H9 (cell line): Measurements from ENCODE around the gene NFATC1. TPM values are rescaled to one million over a fixed set of nuclear protein-coding genes. Genes with fewer than 3 reads are reported as not detected.

ENCODE experiments used
- DNase-seq: peaks from one replicate; pipeline ENCODE4 v3.0.0-alpha.2; 2017
- H2AFZ ChIP-seq: one replicate; pipeline ENCODE4 v1.6.1; 2013; ENCODE audit warnings: mild to moderate bottlenecking, low read length, control low read depth, moderate library complexity
- H2AK5ac ChIP-seq: 2 replicates; pipeline ENCODE4 v1.6.1; 2013; ENCODE audit warnings: low read length, control low read depth, mixed read lengths; ENCODE audit not compliant: insufficient read length
- H2BK120ac ChIP-seq: one replicate; pipeline ENCODE4 v1.6.1; 2013; ENCODE audit warnings: low read depth, mild to moderate bottlenecking, low read length, control low read depth, inconsistent platforms; ENCODE audit not compliant: poor library complexity, severe bottlenecking
- H2BK12ac ChIP-seq: 2 replicates; pipeline ENCODE4 v1.6.1; 2013; ENCODE audit warnings: low read length, control low read depth, mixed read lengths, low read depth; ENCODE audit not compliant: insufficient read length
- H2BK15ac ChIP-seq: 2 replicates; pipeline ENCODE4 v1.6.1; 2013; ENCODE audit warnings: low read depth, low read length, control low read depth
- H2BK20ac ChIP-seq: one replicate; pipeline ENCODE4 v1.6.1; 2013; ENCODE audit warnings: low read depth, mild to moderate bottlenecking, low read length, control low read depth, inconsistent platforms; ENCODE audit not compliant: poor library complexity, severe bottlenecking
- H2BK5ac ChIP-seq: 2 replicates; pipeline ENCODE4 v1.6.1; 2013; ENCODE audit warnings: low read length, control low read depth, mixed read lengths; ENCODE audit not compliant: insufficient read length
- H3K14ac ChIP-seq: 2 replicates; pipeline ENCODE4 v1.6.1; 2013; ENCODE audit warnings: low read length, control low read depth; ENCODE audit not compliant: insufficient read depth
- H3K18ac ChIP-seq: 2 replicates; pipeline ENCODE4 v1.6.1; 2013; ENCODE audit warnings: low read depth, mild to moderate bottlenecking, mixed read lengths, low read length, control low read depth; ENCODE audit not compliant: insufficient read length
- H3K23ac ChIP-seq: 2 replicates; pipeline ENCODE4 v1.6.1; 2013; ENCODE audit warnings: low read length, control low read depth, mixed read lengths, low read depth; ENCODE audit not compliant: insufficient read length
- H3K23me2 ChIP-seq: 2 replicates; pipeline ENCODE4 v1.6.1; 2013; ENCODE audit warnings: low read depth, mild to moderate bottlenecking, mixed read lengths, low read length, control low read depth; ENCODE audit not compliant: insufficient read length, poor library complexity, severe bottlenecking
- H3K27ac ChIP-seq: 2 replicates; pipeline ENCODE4 v1.5.1; 2013; ENCODE audit warnings: low read length, control low read depth, mixed read lengths, low read depth; ENCODE audit not compliant: insufficient read length
- H3K27me3 ChIP-seq: 2 replicates; pipeline ENCODE4 v1.6.1; 2013; ENCODE audit warnings: low read length, control low read depth, inconsistent platforms; ENCODE audit not compliant: insufficient read depth
- H3K4ac ChIP-seq: 2 replicates; pipeline ENCODE4 v1.6.1; 2013; ENCODE audit warnings: low read depth, mild to moderate bottlenecking, control low read depth, inconsistent platforms, low read length, moderate library complexity
- H3K4me1 ChIP-seq: 2 replicates; pipeline ENCODE4 v1.6.1; 2013; ENCODE audit warnings: low read length, control low read depth, inconsistent platforms; ENCODE audit not compliant: insufficient read depth
- H3K4me2 ChIP-seq: 2 replicates; pipeline ENCODE4 v1.6.1; 2013; ENCODE audit warnings: low read length, control low read depth, mixed read lengths; ENCODE audit not compliant: insufficient read length, insufficient read depth
- H3K56ac ChIP-seq: 2 replicates; pipeline ENCODE4 v1.6.1; 2013; ENCODE audit warnings: low read depth, mild to moderate bottlenecking, mixed read lengths, low read length, control low read depth; ENCODE audit not compliant: insufficient read length
- H3K79me1 ChIP-seq: 2 replicates; pipeline ENCODE4 v1.6.1; 2013; ENCODE audit warnings: low read depth, mild to moderate bottlenecking, moderate library complexity, low read length, control low read depth, inconsistent platforms; ENCODE audit not compliant: insufficient read depth, poor library complexity, severe bottlenecking
- H3K79me2 ChIP-seq: 2 replicates; pipeline ENCODE4 v1.6.1; 2013; ENCODE audit warnings: low read length, control low read depth, inconsistent platforms; ENCODE audit not compliant: insufficient read depth
- H3K9ac ChIP-seq: 2 replicates; pipeline ENCODE4 v1.6.1; 2013; ENCODE audit warnings: low read length, control low read depth, mixed read lengths; ENCODE audit not compliant: insufficient read length; ENCODE audit errors: extremely low read depth
- H3K9me3 ChIP-seq: one replicate; pipeline ENCODE4 v1.6.1; 2013; ENCODE audit warnings: low read depth, low read length, inconsistent platforms; ENCODE audit not compliant: control insufficient read depth
- H3T11ph ChIP-seq: one replicate; pipeline ENCODE4 v1.6.1; 2013; ENCODE audit warnings: mild to moderate bottlenecking, low read length, control low read depth, inconsistent platforms
- H4K20me1 ChIP-seq: one replicate; pipeline ENCODE4 v1.6.1; 2013; ENCODE audit not compliant: control insufficient read depth, insufficient read length, insufficient read depth
- H4K5ac ChIP-seq: 2 replicates; pipeline ENCODE4 v1.6.1; 2013; ENCODE audit warnings: low read depth, mild to moderate bottlenecking, mixed read lengths, low read length, control low read depth; ENCODE audit not compliant: insufficient read length
- H4K8ac ChIP-seq: replicated peaks from 2 replicates; pipeline ENCODE4 v1.6.1; 2013; ENCODE audit warnings: low read length, control low read depth, mixed read lengths, low read depth; ENCODE audit not compliant: insufficient read length
- H4K91ac ChIP-seq: 2 replicates; pipeline ENCODE4 v1.6.1; 2013; ENCODE audit warnings: low read depth, mild to moderate bottlenecking, moderate library complexity, mixed read lengths, low read length, control low read depth; ENCODE audit not compliant: insufficient read length
- H3K27ac Mint-ChIP-seq, 3 experiments: 2 replicates in 2 of 3; 3 replicates in 1 of 3; pipeline ENCODE4 v1.8.0; 2020 to 2021; ENCODE audit warnings: mixed read lengths in 3 of 3, mild to moderate bottlenecking in 1 of 3, moderate library complexity in 1 of 3
- H3K27me3 Mint-ChIP-seq: 2 replicates; pipeline ENCODE4 v1.8.0; 2021; ENCODE audit warnings: low read depth, mild to moderate bottlenecking, moderate library complexity, mixed read lengths
- H3K36me3 Mint-ChIP-seq, 3 experiments: 2 replicates in 2 of 3; 3 replicates in 1 of 3; pipeline ENCODE4 v1.8.0; 2020 to 2021; ENCODE audit warnings: low read depth in 3 of 3, mixed read lengths in 3 of 3; ENCODE audit not compliant: insufficient read depth in 1 of 3
- H3K4me1 Mint-ChIP-seq, 2 experiments: 2 replicates each; pipeline ENCODE4 v1.8.0; 2020; ENCODE audit warnings: mixed read lengths in 2 of 2
- H3K4me3 Mint-ChIP-seq, 2 experiments: 2 replicates in 1 of 2; 3 replicates in 1 of 2; pipeline ENCODE4 v1.8.0; 2020 to 2021; ENCODE audit warnings: mild to moderate bottlenecking in 2 of 2, mixed read lengths in 2 of 2, moderate library complexity in 1 of 2
- H3K9me3 Mint-ChIP-seq, 2 experiments: 2 replicates in 1 of 2; 3 replicates in 1 of 2; pipeline ENCODE4 v1.8.0; 2020; ENCODE audit warnings: mild to moderate bottlenecking in 2 of 2, mixed read lengths in 2 of 2, moderate library complexity in 1 of 2
- WGBS: extraction: QIAGEN DNeasy Blood & Tissue Kit; methylation state at CpG from one replicate; pipeline ENCODE4 v1.1.7; 2013; ENCODE audit warnings: missing lambda C conversion rate, low lambda C conversion rate, mixed read lengths; ENCODE audit not compliant: insufficient read length; ENCODE audit errors: extremely low coverage; 5-methylcytosine and 5-hydroxymethylcytosine counted together
- total RNA-seq: library from RNA; stranded (reverse); gene quantifications from 2 replicates; pipeline ENCODE4 v1.2.1, GENCODE V29; 2021
- TF ChIP-seq, protein P1 (sequence below): fragments of 200-600 bp; sonication (generic); conservative IDR thresholded peaks from 3 replicates; pipeline ENCODE4 v1.8.0; 2021; ENCODE audit warnings: antibody characterized with exemption, mild to moderate bottlenecking

The NFATC1 gene
- total RNA-seq, 1 experiment from 2014 or later, result 5.5 TPM

DNA sequence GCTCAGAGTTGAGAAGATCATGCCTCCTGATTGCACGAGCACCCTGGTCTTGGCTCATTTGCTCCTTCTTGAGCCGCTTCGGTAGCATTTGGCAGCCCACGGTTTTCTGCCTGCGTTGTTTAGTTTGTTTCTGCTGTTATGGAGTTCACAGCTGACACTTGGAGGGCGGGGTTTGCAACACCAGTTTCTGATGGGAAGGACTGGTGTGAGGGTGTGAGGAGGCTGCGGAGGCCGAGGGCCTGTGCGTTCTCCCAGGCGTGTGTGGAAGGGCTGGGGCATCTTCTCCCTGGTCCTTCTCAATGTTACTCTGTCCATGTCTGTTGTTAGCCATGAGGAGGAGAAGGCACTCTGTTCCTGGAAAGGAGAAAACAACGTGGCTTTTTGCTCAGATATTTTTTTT is 22.9 kb downstream of the NFATC1 start:
- no peak overlapping the region for H3T11ph ChIP-seq
- no peak overlapping the region for H3K4me2 ChIP-seq
- H4K91ac ChIP-seq, result no peak overlapping the region
- H3K4ac ChIP-seq, result no peak overlapping the region
- H3K79me1 ChIP-seq, result no peaks in the 10 kb centered on the region
- no peak overlapping the region for H3K56ac ChIP-seq
- H3K27me3 ChIP-seq, result no peaks in the 10 kb centered on the region
- no peak overlapping the region for H3K23ac ChIP-seq
- Mint-ChIP-seq H3K4me3 (no peak overlapping the region), H3K4me1 (peaks cover 0 to 11% of the 10 kb centered on the region in 2 experiments; a peak in 2 of 4 replicates), H3K27ac (no peak overlapping the region), H3K9me3 (no peaks in the 10 kb centered on the region; a peak in 1 of 5 replicates), H3K36me3 (peaks cover 0 to 10% (median 10%) of the 10 kb centered on the region in 3 experiments; a peak in 5 of 7 replicates), H3K27me3 (peaks cover 2% of the 10 kb centered on the region; the same call in 1 of the 2 replicates)
- DNase-seq, result no peak
- no peak overlapping the region for H2BK120ac ChIP-seq
- H2BK20ac ChIP-seq, result no peak overlapping the region
- TF ChIP-seq, protein P1, sequence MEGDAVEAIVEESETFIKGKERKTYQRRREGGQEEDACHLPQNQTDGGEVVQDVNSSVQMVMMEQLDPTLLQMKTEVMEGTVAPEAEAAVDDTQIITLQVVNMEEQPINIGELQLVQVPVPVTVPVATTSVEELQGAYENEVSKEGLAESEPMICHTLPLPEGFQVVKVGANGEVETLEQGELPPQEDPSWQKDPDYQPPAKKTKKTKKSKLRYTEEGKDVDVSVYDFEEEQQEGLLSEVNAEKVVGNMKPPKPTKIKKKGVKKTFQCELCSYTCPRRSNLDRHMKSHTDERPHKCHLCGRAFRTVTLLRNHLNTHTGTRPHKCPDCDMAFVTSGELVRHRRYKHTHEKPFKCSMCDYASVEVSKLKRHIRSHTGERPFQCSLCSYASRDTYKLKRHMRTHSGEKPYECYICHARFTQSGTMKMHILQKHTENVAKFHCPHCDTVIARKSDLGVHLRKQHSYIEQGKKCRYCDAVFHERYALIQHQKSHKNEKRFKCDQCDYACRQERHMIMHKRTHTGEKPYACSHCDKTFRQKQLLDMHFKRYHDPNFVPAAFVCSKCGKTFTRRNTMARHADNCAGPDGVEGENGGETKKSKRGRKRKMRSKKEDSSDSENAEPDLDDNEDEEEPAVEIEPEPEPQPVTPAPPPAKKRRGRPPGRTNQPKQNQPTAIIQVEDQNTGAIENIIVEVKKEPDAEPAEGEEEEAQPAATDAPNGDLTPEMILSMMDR, result no peak
- no peaks in the 10 kb centered on the region for H3K4me1 ChIP-seq
- H4K5ac ChIP-seq, result no peak overlapping the region
- no peak overlapping the region for H2AK5ac ChIP-seq
- H2AFZ ChIP-seq, result no peak overlapping the region
- no peaks in the 10 kb centered on the region for H3K9me3 ChIP-seq
- no peaks in the 10 kb centered on the region for H3K23me2 ChIP-seq
- no peak overlapping the region for H3K27ac ChIP-seq
- H2BK5ac ChIP-seq, result no peak overlapping the region
- H2BK15ac ChIP-seq, result no peak overlapping the region
- no peaks in the 10 kb centered on the region for H3K79me2 ChIP-seq
- H3K14ac ChIP-seq, result no peak overlapping the region
- no peak overlapping the region for H2BK12ac ChIP-seq
- H4K20me1 ChIP-seq, result no peaks in the 10 kb centered on the region
- no peak overlapping the region for H3K9ac ChIP-seq
- H3K18ac ChIP-seq, result no peak overlapping the region
- no CpG with 5 or more reads among the region's 11 CpGs for WGBS
- H4K8ac ChIP-seq, result no peak overlapping the region
